K562 (cell line): ENCODE results near the gene TMOD2. TPM values are rescaled to one million over a fixed set of nuclear protein-coding genes. Genes with fewer than 3 reads are reported as not detected.

ENCODE experiments used
- BRF1 ChIP-seq: IDR thresholded peaks from 3 replicates; pipeline ENCODE4 v1.6.1; 2011; ENCODE audit warnings: borderline replicate concordance, mild to moderate bottlenecking; ENCODE audit not compliant: insufficient read length; ENCODE audit errors: extremely low read depth
- MYBL2 ChIP-seq, 2 experiments: fragments of 450-650 bp in 1 of 2; sonication (generic) in 1 of 2; formaldehyde crosslinking in 1 of 2; IDR thresholded peaks; 2 replicates each; pipeline versions ENCODE4 v1.6.1 to v1.8.1; 2017 to 2022; ENCODE audit warnings: borderline replicate concordance in 1 of 2, inconsistent platforms in 1 of 2, low read depth in 1 of 2, mild to moderate bottlenecking in 1 of 2, missing genetic modification reagents in 1 of 2, moderate library complexity in 1 of 2
- SMARCC2 ChIP-seq: fragments of 450-650 bp; IDR thresholded peaks from 2 replicates; pipeline ENCODE4 v1.6.1; 2017; ENCODE audit warnings: antibody characterized with exemption, moderate library complexity, mild to moderate bottlenecking, low read depth
- ZFP36 ChIP-seq: fragments of 150-350 bp; IDR thresholded peaks from 2 replicates; pipeline ENCODE4 v1.6.1; 2018; ENCODE audit warnings: low read length, low read depth; ENCODE audit not compliant: partially characterized antibody
- ZFPM2 ChIP-seq: fragments of 250-450 bp; sonication (Bioruptor Pico); IDR thresholded peaks from 2 replicates; pipeline ENCODE4 v1.5.1; 2022; ENCODE audit warnings: mild to moderate bottlenecking
- ZNF699 ChIP-seq: fragments of 250-450 bp; sonication (Bioruptor Pico); IDR thresholded peaks from 2 replicates; pipeline ENCODE4 v1.8.0; 2021; ENCODE audit warnings: mild to moderate bottlenecking, moderate library complexity; ENCODE audit not compliant: insufficient replicate concordance
- ZNF76 ChIP-seq: fragments of 250-450 bp; sonication (Bioruptor Pico); IDR thresholded peaks from 2 replicates; pipeline ENCODE4 v1.4.0; 2020; ENCODE audit warnings: mild to moderate bottlenecking, moderate library complexity, borderline replicate concordance
- polyA plus RNA-seq, 8 experiments: library from polyadenylated mRNA; depleted of rRNA in 4 of 8; stranded (reverse) in 5 of 8; unstranded in 3 of 8; fragments of >200 nt; fragmentation: Nextera tagmentation in 2 of 8; fragmentation: Illumina TruSeq in 1 of 8; extraction: Ambion mirVana in 2 of 8; extraction: Trizol in 1 of 8; gene quantifications; 2 replicates each; pipeline versions ENCODE4 v1.2.1 to v1.2.3, GENCODE V29; 2011 to 2014; ENCODE audit warnings: inconsistent platforms in 1 of 8, missing spikeins in 1 of 8
- total RNA-seq, 7 experiments: library from RNA; depleted of rRNA in 6 of 7; stranded (reverse); fragments of >200 nt in 6 of 7; fragmentation: Illumina TruSeq in 2 of 7; extraction: Trizol in 2 of 7; gene quantifications; 2 replicates each; pipeline versions ENCODE4 v1.2.1 to v1.2.3, GENCODE V29; 2011 to 2021; ENCODE audit warnings: low replicate concordance in 1 of 7
- TF ChIP-seq, protein P1 (sequence below), 2 experiments: fragments of 450-650 bp in 1 of 2; sonication (generic) in 1 of 2; formaldehyde crosslinking in 1 of 2; IDR thresholded peaks; 2 replicates each; pipeline versions ENCODE4 v1.7.1 to v1.9.0; 2016 to 2022; ENCODE audit warnings: inconsistent platforms in 1 of 2, mild to moderate bottlenecking in 1 of 2, missing genetic modification reagents in 1 of 2
- TF ChIP-seq, protein P2 (sequence below): IDR thresholded peaks from 2 replicates; pipeline ENCODE4 v1.6.1; 2011; ENCODE audit warnings: borderline replicate concordance, low read depth, mild to moderate bottlenecking, moderate library complexity, low read length; ENCODE audit not compliant: insufficient read depth, poor library complexity, severe bottlenecking
- TF ChIP-seq, protein P3 (sequence below): IDR thresholded peaks from 2 replicates; pipeline ENCODE4 v1.6.1; 2016; ENCODE audit warnings: missing genetic modification characterization, missing compliant biosample characterization

The TMOD2 gene
- total and polyA plus RNA-seq, 9 of the 15 experiments (the other 6 are each of a cell fraction or from before 2014, with no cell fraction given) = 0.49 to 3.8 (median 3.0) TPM

DNA sequence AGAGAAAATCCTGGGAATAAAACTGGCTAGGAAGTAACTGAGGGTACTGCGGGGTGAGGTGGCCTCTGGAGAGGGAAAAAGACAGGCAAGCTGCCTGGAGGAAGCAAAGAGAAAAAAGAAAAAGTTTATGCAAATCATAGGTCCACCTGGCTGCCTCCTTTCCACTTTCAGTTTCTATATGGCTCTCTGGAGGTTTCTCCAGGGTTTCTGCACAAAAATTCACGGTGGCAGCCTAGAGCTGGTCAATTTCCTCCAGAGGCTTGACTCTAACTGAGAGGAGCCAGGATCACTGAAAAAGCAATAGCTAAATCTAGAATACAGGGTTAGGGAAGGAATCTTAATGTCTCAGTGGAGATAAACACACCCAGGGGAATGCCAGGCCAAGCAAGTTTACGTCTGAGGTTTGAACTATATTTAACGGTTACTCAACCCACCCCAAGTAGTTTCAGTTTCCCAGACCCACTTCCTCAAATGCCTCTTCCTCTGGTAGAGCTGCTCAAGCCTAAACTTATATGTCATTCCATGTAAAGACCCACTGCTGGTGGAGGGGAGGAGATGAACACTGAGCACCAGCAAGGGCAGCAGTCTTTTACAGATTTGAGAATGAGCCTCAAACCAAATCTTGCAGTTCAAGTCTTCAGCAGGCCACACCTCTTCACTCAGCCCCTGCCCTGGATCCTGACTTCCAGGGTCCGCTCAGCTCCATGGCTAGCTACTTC lies 19.7 kb upstream of the TMOD2 start (continued):
- TF ChIP-seq, protein P1, sequence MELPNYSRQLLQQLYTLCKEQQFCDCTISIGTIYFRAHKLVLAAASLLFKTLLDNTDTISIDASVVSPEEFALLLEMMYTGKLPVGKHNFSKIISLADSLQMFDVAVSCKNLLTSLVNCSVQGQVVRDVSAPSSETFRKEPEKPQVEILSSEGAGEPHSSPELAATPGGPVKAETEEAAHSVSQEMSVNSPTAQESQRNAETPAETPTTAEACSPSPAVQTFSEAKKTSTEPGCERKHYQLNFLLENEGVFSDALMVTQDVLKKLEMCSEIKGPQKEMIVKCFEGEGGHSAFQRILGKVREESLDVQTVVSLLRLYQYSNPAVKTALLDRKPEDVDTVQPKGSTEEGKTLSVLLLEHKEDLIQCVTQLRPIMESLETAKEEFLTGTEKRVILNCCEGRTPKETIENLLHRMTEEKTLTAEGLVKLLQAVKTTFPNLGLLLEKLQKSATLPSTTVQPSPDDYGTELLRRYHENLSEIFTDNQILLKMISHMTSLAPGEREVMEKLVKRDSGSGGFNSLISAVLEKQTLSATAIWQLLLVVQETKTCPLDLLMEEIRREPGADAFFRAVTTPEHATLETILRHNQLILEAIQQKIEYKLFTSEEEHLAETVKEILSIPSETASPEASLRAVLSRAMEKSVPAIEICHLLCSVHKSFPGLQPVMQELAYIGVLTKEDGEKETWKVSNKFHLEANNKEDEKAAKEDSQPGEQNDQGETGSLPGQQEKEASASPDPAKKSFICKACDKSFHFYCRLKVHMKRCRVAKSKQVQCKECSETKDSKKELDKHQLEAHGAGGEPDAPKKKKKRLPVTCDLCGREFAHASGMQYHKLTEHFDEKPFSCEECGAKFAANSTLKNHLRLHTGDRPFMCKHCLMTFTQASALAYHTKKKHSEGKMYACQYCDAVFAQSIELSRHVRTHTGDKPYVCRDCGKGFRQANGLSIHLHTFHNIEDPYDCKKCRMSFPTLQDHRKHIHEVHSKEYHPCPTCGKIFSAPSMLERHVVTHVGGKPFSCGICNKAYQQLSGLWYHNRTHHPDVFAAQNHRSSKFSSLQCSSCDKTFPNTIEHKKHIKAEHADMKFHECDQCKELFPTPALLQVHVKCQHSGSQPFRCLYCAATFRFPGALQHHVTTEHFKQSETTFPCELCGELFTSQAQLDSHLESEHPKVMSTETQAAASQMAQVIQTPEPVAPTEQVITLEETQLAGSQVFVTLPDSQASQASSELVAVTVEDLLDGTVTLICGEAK (IDR thresholded peaks at IDR 0.05) = 0 out of 2 replicates have a peak, but pooled peaks have one; percentile 21
- TF ChIP-seq, protein P1 (CRISPR knock-in tag; IDR thresholded peaks at IDR 0.05) = no peak
- TF ChIP-seq ZFPM2 (CRISPR knock-in tag) (no peak), ZFP36 (peak; percentile 90), ZNF699 (CRISPR knock-in tag) (no peak), BRF1 (no peak), MYBL2 (IDR thresholded peaks at IDR 0.05; ENCODE audit: low read depth) (peak; percentile 58; the same call in 1 of the 2 replicates), MYBL2 (CRISPR knock-in tag; IDR thresholded peaks at IDR 0.05; ENCODE audit: borderline replicate concordance) (no peak), SMARCC2 (no peak; the same call in 1 of the 2 replicates), ZNF76 (CRISPR knock-in tag) (no peak)
- TF ChIP-seq, protein P2, sequence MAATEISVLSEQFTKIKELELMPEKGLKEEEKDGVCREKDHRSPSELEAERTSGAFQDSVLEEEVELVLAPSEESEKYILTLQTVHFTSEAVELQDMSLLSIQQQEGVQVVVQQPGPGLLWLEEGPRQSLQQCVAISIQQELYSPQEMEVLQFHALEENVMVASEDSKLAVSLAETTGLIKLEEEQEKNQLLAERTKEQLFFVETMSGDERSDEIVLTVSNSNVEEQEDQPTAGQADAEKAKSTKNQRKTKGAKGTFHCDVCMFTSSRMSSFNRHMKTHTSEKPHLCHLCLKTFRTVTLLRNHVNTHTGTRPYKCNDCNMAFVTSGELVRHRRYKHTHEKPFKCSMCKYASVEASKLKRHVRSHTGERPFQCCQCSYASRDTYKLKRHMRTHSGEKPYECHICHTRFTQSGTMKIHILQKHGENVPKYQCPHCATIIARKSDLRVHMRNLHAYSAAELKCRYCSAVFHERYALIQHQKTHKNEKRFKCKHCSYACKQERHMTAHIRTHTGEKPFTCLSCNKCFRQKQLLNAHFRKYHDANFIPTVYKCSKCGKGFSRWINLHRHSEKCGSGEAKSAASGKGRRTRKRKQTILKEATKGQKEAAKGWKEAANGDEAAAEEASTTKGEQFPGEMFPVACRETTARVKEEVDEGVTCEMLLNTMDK = no peak
- TF ChIP-seq, protein P3, sequence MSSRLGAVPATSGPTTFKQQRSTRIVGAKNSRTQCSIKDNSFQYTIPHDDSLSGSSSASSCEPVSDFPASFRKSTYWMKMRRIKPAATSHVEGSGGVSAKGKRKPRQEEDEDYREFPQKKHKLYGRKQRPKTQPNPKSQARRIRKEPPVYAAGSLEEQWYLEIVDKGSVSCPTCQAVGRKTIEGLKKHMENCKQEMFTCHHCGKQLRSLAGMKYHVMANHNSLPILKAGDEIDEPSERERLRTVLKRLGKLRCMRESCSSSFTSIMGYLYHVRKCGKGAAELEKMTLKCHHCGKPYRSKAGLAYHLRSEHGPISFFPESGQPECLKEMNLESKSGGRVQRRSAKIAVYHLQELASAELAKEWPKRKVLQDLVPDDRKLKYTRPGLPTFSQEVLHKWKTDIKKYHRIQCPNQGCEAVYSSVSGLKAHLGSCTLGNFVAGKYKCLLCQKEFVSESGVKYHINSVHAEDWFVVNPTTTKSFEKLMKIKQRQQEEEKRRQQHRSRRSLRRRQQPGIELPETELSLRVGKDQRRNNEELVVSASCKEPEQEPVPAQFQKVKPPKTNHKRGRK = no peak
